HG03135 (cell line): ENCODE measurements around the gene TES.
"Not testable (repeated sequence)": the region's sequence is repeated elsewhere in the genome, so short reads cannot be mapped to it uniquely, and the experiment has no call there.

ENCODE experiments used
- ATAC-seq: cut with Tn5 transposase; IDR thresholded peaks from one replicate; pipeline ENCODE4 v1.9.1; 2021; ENCODE audit warnings: mild to moderate bottlenecking, moderate library complexity; ENCODE audit not compliant: unreplicated experiment

TES gene

GRCh38 chr7:116279217-116279616 lies 68.9 kb downstream of the TES start:
- ATAC-seq, result no peak

- ATAC-seq, result no peak
These were observed 70.5 kb downstream of the TES start for GRCh38 chr7:116280803-116281202.

GRCh38 chr7:116283595-116284204 lies 73.4 kb downstream of the TES start:
- ATAC-seq, result no peak

- ATAC-seq, result no peak
These were observed 74.1 kb downstream of the TES start for GRCh38 chr7:116284390-116284789.

GRCh38 chr7:116285252-116285651 lies 74.9 kb downstream of the TES start:
- no peak for ATAC-seq

- no peak for ATAC-seq
These were observed 80.4 kb downstream of the TES start for GRCh38 chr7:116290740-116291139.

GRCh38 chr7:116291937-116292336 lies 81.6 kb downstream of the TES start:
- no peak for ATAC-seq

GRCh38 chr7:116292381-116292780 lies 82.0 kb downstream of the TES start:
- ATAC-seq, result no peak

GRCh38 chr7:116293139-116293538 lies 82.8 kb downstream of the TES start:
- ATAC-seq, result no peak

GRCh38 chr7:116293633-116294032 lies 83.3 kb downstream of the TES start:
- ATAC-seq, result no peak

- not testable (repeated sequence) for ATAC-seq
These were observed 85.6 kb downstream of the TES start for GRCh38 chr7:116295903-116296302.

GRCh38 chr7:116298055-116298454 lies 87.7 kb downstream of the TES start:
- no peak for ATAC-seq

GRCh38 chr7:116298576-116298975 lies 88.2 kb downstream of the TES start:
- ATAC-seq, result no peak

GRCh38 chr7:116305485-116306408 lies 95.4 kb downstream of the TES start:
- ATAC-seq, result no peak

- no peak for ATAC-seq
These were observed 96.2 kb downstream of the TES start for GRCh38 chr7:116306409-116307048.

GRCh38 chr7:116307253-116307652 lies 96.9 kb downstream of the TES start:
- no peak for ATAC-seq
